Endometrium (tissue), 2 donors: ENCODE results near the gene LRMDA.

ENCODE experiments used
- FAIRE-seq: peaks from 2 replicates; lab custom pipeline; 2012; peaks lifted over from hg19 to GRCh38; lab: Jason Lieb, UNC
- donor health status: control.
- donor health status: control.

Gene LRMDA

GRCh38 chr10:76401006-76401405, 969.6 kb downstream of the LRMDA start:
- no peak for FAIRE-seq

- peak; percentile 87 for FAIRE-seq
These were observed 972.5 kb downstream of the LRMDA start for GRCh38 chr10:76403912-76404311.

DNA sequence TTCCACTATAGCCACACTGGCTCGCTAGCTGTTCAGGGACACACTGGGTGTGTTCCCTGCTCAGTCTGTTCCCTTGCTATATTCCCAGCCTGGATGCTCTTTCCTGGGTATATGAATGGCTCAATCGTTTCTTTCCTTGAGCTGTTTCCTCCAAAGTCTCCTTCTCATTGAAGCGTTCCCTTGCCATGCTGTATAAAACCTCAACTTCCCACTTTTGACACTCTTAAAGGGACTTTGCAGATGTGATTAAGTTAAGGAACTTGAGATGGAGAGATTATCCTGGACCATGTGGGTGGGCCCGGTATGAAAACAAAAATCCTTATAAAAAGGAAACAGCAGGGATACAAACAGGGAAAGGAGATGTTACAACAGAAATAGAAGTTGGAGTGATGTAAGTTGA, 973.1 kb downstream of the LRMDA start:
- no peak for FAIRE-seq

GRCh38 chr10:76405922-76406321, 974.5 kb downstream of the LRMDA start:
- no peak for FAIRE-seq

DNA sequence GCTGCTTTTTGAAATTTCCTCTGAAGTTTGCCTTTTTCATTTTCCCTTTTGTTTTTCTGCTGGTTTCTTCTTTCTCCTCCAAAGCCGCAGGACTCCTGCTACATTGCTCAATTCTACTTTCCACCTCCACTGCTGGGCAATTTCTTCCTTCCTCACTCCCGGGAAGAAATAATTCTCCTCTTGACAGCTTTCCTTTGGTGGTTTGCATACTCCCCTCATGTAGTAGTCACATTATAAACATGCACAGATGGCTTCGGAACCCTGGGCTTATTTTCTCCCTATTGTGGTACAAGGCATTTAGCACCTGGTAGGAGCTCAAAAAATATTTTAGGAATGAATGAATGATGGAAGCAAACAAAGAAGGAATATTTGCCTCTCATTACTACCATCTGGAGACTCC, 977.2 kb downstream of the LRMDA start:
- no peak for FAIRE-seq

GRCh38 chr10:76411729-76412435, 980.5 kb downstream of the LRMDA start:
- no peak for FAIRE-seq

DNA sequence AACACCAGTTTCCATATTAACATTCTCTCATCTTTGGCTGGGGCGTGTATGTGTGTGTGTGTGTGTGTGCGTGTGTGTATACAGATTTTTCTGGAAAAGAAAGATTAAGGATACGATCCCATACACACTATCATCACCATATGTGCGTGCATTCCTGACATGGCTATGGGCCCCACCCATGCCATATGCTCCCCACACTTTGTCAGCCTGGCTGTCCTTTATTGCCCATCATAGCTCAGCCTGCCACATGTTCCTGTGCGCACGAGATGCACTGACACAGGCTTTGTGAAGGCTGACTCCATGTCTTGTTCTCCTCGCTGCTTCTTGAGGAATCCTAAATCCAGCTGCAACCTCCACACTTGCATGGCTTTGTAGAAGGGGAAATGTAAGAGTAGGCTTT, 984.1 kb downstream of the LRMDA start:
- FAIRE-seq = no peak

DNA sequence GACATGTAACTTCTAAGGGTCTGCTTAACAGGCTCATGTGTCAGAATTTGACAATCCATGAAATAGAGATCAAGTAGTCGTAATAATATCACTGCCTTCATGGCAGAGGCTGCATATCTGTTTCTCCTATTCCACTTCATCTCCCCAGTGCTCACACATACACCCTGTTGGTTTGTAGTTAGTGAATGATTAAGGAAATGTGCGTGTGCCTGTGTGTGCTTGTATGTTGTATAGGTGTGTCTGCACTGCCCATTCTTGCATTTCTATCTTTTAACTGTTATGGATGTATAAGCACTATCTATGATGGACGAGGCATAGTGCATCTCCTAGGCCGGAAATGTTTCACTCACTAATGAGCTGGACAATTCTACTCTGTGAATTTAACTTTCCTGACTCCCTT, 985.2 kb downstream of the LRMDA start:
- no peak for FAIRE-seq

DNA sequence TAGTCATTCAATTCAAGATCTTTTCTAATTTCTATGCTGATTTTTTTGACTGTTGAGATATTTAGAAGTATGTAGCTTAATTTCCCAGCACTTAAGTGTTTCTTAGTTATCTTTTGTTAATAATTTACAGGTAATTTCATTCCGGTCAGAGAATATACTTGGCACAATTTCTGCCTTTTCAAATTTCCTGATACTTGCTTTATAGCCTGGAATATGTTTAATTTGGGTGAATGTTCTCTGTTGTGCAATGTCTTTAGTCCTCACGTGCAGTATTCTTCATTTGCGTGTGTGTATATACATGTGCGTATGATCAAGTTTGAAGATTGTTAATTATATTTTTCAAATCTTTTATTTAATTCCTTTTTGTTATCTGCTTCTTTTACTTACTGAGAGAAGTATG, 989.3 kb downstream of the LRMDA start:
- FAIRE-seq = no peak

DNA sequence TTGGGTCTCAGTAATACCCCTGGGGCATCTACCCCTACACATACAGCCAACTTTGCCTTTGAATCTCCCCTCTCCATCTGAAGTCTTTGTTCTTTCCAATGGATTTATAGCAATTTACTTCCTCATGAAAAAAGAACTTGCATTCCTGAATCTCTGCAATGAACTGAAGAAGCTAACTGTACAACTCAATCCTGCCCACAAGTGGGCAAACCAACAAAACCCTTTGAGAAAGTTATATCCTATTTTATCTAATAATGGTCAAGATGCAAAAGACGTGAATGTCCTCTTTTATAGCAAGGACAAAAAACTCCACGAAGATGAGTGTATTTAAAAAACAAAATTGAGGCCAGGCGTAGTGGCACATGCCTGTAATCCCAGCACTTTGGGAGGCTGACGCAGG, 991.3 kb downstream of the LRMDA start:
- FAIRE-seq = no peak

DNA sequence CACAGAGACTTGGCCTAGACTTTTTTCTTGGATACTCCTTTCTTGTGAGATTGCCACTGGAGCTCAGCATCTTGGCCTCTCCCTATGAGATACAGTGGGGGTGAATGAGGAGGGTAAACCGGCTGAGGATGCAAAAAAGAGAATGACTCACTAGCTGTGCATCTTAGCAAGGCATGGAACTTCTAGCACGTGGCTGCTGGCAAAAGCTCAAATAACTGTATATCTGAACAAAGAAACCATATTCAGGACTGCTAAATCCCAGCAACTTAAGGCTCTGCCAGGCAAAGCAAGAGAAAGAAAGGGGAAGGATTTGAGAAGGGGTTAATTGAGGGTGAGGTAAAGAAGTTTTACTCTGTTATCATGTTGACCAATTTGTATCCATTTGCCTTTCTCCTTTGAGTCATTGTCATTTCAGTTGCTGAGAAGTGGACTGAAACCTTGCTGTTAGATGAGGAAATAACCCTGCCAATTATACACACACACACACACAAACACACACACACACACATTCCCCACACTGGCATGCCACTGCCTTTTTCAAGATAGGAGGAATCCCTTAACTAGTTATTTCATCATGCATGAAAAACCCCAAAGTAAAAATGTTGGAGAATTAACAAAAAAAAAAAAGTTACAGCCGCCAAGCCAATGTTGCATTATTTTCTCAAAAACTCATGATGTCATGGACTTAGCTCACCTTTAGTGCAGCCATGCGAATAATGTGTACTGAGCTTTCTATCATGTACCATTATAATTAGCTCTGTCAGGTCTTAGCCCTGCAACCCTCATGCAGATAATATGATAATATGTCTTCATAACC, 997.3 kb downstream of the LRMDA start:
- no peak for FAIRE-seq

DNA sequence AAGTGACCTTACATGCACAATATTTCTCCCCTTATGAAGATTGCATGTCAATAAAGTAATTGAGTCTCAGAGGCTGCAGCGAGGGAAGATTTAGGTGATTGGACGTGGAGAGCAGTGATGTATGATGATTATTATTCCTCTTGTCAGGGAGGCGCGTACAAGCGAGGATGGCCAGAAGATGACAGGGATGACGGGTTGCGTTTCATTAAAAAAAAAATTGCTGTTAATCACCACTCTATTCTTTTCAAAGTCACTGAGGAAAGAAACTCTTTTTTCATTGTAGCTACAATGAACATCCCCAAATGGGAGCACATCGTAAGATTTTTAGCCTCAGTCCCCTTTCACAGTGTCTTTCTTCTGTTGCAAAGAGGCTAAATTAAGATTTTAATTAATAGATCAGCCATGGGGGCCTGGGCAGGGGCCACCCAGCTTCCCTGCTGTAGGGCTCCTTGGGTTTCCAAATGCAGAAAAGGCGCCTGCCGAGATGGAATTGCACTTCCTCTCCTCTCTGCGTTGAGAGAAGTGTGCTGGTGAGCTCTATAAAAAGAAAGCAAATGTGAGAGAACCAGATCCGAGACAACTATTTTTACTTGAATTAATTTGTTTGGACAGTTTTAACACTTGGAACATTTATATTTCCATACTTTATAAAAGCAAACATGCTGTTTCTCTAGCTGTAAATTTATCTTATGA, 998.1 kb downstream of the LRMDA start:
- no peak for FAIRE-seq

DNA sequence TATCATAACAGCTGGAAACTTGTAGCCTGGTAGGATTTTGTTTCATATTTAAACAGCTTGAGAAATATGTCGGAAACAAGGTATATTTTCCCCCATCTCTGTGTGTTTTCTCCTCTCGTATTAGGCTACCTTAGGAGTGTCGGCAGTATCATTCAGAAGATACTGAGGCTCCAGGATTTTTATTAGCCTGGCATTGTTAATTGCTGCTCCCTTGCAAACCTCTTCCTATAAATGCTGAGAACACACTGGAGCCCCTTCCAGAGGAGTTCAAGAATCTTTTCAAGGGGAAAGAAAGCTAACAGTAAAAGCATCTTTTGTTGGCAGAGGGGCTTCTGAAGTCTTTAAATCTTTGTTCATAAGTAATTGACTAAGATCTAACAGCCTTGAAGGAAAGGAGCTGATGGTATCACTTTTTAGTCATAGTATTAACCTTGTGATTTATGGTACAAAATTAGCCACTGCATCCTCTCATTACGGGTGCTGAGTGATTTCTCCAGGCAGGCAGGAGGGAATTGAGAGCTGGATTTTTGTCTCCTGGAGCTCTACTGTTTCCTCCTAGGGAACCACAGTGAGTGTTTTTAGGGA, 998.7 kb downstream of the LRMDA start:
- no peak for FAIRE-seq

GRCh38 chr10:76432016-76433012, 1000.9 kb downstream of the LRMDA start:
- FAIRE-seq = no peak

DNA sequence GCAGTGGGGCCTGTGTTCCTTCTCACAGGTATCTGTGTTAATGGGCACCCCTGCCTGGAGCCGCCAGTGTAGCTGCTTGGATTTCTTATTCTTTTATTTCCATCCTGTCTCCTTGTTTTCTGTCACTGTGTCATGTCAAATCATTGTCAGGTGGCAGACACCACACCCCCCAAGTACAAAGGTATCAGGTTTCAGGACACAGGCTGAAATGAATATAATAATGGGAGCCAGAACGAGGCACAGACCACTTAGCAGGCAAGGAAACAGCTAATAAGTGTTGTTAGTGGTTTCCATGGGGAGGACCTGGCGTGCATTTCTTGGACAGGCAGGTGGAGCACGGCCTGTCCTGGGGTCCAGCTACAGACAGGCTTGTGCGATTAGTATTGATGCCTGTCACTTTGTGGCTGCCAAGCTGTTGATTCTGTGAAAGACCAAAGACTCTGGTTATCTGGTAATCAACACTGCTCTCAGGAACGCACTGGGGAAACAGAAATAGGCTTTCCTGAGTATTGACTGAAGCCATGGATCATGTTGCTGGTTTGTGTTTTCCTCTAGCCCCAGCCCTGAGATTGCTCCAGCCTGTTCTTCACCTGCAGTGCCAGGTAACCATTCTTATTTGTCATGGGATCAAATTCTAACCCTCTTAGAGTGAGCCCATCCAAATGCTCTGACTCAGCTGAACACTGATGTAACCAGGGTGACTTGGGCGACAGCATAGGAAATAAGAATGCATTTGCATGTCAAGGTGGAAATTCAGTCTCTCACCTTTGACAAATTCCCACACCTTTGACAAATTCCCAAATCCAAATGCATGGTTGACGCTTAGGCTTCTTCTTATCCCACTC, 1002.0 kb downstream of the LRMDA start:
- FAIRE-seq = no peak

DNA sequence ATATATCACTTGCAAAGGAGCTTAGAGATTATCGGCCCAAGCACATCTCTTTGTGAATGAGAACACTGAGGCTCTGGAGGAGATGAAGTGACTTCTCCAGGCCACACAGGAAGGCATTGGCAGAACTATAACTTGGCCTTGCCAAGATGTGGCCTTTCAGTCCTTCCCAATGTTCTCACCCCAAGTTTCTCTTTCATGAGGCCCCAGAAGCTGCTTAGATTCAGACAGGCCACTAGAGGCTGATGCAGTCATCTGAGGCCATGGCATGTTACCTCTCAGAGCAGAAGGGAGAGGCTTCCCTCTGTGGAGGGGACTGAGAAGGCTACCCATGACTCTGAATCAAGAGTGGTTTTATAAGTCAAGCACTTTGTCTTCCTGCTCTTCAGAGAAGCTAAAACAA, 1003.7 kb downstream of the LRMDA start:
- FAIRE-seq = no peak

DNA sequence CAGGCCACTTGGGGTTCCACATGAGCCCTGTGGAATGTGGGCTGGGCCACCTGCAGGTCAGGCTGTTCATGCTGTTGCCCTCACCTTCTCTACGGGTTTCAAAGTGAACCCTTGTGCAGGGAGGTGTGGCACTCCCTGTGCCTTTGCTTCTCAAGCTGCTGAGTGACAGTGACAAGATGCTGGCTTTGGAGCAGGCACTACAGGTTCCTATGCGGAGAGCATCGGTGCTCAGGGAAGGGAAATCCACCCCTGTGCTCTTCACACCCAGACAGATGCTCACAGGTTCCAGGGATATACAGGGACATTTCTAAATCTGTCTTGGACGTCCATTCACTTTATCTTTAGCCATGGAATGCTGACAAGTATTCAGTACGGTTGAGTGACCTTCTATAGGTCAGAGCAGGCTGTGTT, 1005.0 kb downstream of the LRMDA start:
- no peak for FAIRE-seq

DNA sequence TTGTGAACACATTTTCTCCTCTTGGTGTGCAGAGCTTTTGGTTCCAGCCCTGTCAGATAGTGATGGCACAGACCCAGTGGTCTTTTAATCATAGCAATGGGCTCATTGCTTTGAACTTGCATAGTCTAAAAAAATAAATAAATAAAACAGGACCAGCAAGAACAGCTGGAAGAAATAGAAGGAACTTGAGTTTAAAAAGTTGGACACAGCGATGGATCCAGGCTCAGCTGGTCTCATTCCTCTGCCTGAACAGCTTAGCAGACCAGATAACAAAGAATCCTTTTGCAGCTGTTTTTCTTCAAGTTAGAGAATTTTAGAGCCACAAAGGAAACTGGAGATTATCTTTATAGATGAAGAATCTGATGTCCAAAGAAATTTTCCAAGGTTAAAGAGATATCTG, 1005.6 kb downstream of the LRMDA start:
- FAIRE-seq = no peak

DNA sequence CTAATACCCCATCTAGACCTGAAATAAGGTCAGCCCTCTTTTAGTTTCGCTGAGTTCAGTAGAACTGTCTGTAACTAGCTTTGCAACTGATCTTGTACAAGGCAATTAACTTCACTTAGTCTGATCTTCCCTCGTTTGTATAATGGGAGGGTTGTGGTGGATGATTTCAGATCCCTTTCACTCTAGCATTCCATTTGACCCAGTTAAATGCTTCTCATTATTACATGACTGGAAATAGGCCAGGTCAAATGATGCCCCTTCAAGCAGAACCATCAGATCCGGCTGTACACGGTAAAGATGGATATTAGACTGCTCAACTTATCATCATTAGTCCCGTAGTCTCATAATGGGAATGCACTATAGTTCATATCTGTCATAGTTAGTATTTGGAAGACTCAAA, 1009.0 kb downstream of the LRMDA start:
- no peak for FAIRE-seq

- FAIRE-seq = no peak
These were observed 1010.7 kb downstream of the LRMDA start for GRCh38 chr10:76442113-76442512.
